ENCODE data around the gene TBC1D9.

The TBC1D9 gene

DNA sequence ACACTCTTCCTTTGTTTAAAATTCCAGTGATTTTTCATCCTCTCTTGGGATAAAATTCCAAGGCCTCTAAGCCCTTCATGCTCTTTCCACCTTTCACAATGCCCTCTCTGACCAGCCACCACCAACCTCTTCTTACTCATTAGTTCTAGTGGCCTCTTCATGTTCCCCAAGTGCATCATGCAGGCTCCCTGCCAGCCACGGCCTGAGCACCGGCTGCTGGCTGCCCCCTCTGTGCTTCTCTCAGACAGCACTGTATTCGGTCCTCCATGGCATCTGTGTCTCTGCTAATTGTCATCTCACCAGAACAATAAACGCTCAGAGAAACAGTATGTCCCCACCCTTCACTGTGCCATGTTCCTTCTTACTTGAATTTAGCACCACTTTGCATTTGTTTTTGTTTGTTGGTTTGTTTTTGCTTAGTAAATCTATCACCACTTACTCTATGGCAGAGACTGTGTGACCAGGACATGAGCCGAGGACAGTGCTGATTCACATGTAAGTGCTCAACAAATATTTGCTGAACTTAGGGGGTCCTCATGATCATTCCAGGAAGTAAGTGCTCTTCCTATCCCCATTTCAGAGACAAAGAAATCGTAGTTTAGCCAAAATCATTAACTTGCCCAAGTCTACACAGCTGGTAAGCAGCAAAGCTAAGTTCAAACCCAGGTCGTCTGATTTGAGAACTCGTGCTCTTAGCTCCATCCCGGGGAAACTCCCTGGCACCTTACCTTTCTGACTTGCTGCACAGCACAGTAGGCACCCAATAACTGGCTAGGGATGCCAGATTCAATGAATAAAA lies 110.4 kb downstream of the TBC1D9 start:
- no peak for DNase-seq (ENCODE audit: low spot score)

DNA sequence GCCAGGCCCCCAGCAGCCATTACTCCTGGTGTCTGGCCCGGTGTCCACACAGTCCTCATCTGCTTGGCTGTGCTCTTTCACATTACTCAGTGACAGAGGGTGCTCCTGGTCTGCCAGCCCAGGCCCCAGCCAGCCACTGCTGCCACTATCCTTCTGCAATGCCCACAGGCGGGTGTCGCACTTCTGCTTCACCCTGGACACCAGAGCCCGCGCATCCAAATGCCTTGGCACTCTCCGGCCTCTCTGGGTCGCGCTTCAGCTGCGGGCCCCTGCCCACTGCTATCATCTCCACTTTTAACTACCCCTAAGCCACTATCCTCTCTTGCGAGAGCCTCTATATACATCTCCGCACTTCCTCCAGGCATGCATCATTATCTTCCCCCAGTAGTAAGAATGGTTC lies 111.0 kb downstream of the TBC1D9 start:
- no peak for DNase-seq (ENCODE audit: low spot score)

DNA sequence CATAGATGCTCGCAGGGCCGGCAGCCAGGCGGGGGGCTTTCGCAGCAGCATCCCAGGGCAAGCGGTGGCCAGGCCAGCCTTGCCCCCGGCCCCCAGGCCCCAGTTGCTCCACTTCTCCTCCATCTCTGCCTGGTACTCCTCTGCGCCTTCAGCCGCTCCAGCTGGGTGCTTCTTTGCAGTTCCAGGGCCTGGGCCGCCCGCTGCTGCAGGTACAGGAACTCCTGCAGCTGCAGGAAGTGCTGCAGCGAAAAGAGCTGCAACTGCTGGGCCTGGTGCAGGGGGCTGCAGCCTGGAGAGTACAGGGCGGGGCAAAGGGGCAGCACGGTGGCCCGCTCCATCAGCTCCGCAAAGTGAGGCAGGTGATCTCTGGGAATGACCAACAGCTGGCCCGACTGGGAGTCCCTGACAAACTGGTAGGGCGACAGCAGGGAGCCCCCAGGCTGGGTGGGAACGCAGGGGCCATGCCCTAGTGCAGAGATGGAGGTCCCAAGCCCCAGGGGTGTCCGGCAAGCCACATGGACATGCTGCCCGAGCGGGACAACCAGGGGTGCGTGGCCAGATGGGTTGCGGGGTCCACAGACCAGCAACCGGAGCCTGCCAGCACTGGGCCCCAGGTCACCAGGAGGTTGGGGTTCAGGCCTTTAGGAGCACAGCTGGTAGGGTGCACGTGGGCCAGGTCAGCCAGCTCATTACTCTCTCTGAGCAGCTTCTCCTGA lies 111.6 kb downstream of the TBC1D9 start:
- no peak for DNase-seq (ENCODE audit: low spot score)

DNA sequence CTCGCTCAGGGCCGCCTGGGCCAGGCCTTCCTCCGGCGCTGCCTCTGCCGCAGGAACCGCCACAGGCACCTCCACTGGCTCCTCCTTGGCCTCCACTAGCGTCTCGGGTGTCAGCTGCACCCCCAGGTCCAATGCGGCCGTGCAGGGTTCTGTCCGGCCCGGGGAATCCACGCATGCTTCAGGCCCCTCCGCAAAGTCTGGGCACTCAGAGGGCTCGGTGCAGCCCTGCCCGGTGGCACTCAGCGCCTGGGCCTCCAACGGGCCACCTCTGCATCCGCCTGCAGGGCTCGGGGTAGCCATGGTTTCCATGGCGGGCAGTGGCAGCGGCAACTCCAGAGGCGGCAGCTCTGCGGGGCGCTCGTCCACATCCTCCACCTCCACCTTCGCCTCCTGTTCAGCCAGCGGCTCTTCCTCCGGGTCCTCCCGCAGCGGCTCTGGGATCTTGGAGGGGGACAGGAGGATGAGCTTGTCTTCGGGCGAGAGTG lies 112.6 kb downstream of the TBC1D9 start:
- DNase-seq (ENCODE audit: low spot score) = no peak

DNA sequence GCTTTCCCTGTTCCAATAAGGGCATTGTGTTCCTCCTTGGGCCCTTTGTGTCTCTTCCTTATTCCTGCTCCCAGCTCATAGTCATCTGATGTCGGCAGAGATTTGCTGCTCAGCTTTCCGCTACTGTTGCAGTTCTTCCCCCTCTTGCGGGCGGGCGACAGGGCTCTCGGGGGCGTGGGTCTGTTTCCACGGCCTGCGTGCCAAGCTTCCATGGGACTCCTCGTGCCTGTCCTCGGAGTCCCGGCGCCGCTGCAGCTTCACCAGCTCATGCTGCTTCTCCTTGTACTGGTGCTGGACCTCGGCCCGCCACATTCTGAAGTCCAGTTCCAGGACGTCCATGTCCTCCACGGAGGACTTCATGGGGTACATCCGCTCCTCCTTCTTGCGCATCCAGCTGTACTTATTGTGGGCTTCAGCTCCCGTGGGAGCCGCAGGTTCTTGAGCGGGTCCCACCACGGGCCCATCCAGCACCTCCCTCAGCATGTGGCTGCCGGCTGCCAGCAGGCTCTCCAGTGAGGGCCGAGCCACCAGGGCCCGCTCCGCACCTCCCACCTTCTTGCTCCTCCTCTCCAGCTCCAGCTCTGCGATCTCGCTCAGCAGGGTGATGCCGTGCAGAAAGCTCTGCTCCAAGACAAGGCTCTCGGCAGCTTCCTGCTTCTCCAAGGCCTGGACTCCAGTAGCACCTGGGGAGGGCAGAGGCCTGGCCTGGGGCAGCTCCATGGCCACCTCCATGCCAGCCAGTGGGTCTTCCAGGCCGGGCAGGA lies 113.3 kb downstream of the TBC1D9 start:
- DNase-seq (ENCODE audit: low spot score) = no peak

DNA sequence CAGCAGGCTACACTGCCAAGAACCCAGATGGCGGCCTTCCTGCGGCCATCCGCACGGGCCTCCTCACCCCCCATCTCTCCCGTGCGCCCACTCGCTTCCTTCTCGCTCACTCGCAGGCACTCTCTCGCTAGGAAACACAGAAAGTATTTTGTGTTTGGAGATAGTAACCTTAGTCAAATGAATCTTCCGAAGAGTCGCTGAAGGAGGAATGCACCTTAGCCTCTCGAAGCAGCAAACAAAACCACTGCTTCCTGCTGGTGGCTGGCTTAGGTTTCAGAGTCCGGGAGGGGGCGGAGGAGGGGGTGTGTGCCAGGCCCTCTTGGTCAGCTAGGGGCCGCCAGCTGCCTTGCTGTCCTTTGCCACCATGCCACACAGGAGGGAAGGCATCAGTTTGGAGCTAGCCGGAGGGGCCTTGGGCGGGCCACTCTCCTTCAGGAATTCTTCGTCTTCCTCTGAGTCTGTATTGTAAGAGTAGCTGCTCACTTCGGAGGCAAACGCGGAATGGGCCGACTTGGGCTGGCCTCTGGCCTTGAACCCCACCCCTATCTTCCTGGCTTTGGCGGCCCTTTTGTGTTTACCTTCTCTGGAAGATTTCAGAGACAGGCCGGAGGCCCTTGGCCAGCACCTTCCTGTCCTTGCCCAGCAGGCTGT lies 114.3 kb downstream of the TBC1D9 start:
- DNase-seq (ENCODE audit: low spot score) = no peak

DNA sequence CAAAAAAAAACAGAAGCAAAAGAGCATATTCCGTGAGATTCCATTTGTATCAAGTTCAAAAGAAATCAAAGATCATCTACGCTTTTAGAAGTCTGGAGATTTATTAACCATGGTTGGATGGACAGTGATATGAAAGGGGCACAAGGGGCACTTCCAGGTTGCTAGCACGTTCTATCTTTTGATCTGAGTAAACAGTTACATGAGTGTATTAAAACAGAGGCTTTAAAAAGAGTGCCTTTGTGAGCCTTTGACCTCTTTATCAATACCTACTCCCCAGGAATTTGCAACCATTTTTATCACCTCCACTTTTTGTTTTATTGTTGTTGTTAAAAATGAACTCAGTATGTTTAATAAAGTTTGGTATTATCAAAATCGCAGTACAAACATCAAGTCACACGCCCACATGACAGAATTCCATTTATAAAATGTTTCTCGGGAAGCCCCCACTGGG lies 115.1 kb downstream of the TBC1D9 start:
- DNase-seq (ENCODE audit: low spot score) = no peak

DNA sequence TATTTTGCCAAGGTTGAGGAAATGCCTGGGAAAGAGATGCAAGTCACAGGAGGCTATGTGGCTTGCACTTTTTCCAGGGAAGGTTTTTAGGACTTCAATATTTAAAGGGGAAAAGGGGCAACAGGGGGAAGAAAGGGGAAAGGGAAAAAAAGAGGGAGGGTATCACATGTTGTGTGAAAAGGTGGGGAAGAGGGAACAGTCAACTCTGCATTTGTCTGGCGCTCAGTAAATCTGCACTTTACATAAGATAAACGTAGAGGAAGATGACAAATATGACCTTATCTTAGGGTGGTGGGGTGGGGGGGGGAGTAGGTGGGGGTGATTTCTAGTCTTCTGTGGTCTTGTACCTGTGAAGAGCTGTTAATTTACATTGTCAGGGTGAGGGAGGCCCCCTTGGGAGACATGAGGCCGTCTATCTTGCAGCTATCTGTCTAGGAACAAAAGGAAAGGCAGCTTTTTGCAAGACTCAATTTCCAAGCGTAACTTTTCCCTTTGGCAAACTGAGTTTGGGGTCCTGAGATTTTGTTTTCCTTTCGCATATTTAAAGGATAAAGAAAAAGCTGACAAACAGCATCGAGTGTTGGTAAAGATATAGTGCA lies 115.9 kb downstream of the TBC1D9 start:
- no peak for DNase-seq (ENCODE audit: low spot score)

DNA sequence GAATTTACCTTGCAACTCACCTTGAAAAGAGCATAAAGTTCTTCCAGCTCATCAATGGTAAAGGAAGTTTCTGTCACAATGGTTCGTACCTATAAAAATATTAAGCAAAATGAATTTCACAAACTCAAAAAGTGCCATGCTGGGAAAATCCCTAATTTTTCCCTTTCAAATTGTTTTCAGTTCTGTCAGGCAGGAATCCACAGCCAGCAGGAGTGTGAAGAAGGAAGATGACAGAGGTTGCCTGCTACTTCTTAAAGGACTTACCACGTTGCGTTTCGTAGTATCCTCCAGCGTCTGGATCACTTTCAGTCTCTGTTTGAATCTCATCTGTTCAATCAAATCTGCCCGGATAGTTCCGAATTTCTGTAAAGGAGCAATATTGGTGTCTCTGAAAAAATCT lies 117.1 kb downstream of the TBC1D9 start:
- no peak for DNase-seq (ENCODE audit: low spot score)

DNA sequence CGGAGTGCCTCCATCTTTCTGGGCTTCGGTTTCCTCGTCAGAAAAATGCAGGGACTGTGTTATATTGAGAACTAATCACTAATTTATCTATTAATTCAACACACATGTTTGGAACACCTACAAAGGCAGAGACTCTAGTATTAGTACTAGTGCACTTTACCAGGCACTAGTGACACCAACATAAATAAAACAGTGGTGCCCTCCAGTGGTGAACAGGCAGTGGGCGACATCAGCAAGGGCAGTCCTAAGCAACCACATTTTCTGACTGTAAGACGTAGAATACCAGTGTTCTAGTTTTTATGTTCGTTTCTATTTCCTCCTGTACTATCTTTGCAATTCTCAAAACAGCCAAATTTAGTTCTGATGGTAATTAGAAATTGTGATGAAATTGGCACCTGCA lies 118.3 kb downstream of the TBC1D9 start:
- peak; percentile 17 for DNase-seq (ENCODE audit: low spot score)

DNA sequence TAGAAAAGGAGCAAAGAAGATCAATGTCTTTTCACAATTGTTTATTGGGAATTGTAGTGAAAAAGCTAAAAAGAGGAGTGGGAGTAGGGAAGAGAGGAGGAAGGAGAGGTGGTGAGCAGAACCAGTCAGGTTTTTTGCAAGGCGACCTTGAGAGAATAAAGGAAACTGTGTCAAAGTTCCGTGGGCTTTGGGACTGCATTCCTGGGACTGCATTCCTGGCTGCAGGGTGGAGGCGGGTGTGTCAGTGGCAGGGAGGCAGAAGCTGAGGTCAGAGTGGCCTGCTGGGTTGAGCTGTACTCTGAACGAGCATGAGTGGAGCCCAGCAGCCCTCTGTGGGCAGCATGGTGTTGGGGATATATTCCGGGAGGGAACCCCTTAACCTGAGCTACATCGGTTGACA lies 120.6 kb downstream of the TBC1D9 start:
- no peak for DNase-seq (ENCODE audit: low spot score)

DNA sequence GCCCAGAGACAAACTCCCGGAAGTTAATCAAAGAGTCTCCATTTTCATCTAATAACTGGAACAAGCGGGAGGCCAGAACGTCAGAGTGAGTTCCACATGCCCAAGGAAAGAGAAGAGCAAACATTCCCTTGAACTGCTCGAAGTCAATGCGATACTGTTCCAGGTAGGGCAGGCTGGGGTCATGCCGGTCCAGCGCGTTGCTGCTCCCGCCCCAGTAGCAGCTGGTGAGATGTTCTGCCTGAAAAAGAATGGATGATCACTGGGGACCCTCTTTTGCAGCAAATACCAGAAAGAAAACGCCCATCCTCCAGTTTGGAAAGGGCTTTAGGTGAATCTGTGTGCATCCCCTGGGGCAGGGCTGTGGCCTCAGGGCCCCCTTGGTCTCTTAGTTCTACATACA lies 122.2 kb downstream of the TBC1D9 start:
- DNase-seq (ENCODE audit: low spot score) = no peak

DNA sequence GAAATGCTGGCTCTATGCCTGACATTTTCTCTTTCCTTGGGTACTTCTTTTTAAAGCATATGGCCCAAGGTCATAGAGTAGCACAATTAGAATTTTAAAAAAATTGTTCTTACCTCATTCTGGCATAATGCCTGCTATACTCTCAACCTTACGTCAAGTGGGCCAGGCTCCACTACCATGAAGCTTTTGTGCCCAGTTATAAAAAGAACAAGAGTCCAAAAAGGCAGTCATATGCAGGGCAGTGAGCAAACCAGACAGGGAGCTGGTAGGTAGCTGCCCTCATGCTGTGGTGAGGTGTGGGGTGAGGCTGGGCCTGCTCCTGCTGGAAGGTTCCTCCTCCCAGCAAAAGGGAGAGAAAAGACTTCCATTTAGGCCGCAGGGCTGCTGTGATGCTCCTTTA lies 123.1 kb downstream of the TBC1D9 start:
- DNase-seq (ENCODE audit: low spot score) = no peak

DNA sequence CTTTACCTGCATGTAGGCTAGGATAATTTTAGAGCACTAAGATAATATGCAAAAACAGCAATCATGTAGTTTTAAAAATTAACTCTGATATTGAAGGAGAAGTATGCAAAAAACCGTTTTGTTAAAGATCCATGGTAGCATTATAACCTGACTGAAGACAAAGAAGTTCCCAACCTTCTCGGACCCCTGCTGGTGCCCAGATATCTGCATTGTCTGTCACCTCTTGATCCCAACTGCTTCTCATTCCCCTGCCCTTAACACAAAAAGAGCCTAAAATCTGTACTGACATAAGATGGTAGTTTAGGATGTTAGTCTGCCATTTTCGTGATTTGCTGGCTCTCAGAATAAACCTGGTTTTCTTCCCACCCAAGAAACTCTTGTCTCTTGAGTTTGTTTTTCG lies 125.9 kb downstream of the TBC1D9 start:
- DNase-seq (ENCODE audit: low spot score) = no peak

DNA sequence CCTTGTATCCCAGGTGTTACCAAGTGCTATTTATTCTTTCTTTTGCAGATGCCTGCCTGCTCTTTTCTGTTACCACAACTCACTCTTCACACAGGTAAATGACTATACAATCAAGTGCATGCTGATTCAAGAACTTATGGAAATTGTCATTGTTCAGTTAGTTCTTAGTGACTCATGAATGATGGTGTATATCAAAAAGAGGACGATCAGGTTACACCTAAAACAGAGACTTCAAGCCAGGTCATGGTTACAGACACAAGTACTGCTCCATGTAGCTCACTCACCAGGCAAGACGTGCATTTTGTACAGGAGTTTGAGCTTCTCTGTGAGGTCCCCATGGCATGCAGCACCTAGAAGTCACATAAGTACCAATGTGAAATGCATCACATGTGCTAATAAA lies 128.2 kb downstream of the TBC1D9 start:
- no peak for DNase-seq (ENCODE audit: low spot score)

DNA sequence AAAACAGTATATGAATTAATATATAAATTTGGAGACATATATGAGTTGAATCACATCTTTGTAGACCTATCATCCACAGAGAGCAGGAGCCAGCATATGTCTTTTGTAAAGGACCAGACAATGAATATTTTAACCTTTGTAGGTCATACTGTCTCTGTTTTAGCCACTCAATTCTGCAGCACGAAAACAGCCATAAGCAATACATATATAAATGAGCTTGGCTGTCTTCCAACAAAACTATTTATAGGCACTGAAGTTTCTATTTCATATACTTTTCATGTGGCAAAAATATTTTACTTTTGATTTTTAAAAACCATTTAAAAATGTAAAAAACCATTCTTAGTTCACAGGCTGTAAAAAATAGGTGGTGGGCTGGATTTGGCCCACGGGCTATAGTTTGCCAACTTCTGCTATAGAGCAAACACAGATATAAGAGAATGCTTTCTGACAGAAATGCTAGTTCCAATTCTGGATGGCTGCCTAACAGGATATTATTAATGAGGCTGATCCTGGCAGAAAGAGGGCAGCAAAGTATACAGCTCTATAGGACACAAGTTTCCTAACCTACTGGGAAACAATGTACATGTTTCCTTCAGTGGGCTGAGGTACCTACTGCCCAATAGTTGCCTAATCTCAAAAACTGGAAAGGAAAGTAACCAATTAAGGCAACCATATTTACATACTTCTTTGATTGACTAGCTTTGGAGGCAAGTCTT lies 129.4 kb downstream of the TBC1D9 start:
- DNase-seq (ENCODE audit: low spot score) = no peak

DNA sequence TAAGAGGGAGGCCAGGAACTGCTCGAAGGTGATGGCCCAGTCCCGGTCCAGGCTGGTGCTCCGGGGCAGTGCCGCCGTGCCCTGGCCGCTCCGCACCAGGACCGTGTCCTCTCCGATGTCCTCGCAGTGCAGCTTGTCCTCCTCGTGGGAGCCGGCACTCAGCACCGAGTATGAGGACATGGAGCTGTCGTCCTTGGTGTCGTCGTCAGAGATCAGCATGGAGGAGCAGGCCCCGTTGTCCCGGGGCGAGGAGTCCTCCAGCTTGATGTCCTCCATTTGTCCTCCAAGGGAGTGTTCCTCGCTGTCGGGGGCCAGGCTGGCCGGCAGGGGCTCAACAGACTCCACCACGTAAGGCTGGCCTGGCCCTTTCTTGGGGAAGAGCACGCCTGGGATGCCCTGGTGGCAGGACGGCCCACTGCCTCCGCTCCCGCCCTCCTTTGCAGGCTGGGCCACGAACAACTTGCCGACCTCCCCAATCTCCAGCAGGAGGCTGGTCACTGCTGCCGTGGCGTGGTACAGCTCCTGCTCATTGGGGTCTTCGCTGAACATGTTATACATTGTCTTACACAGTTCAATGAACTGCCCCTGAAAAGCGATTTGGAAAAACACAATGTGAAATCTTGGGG lies 133.7 kb downstream of the TBC1D9 start:
- no peak for DNase-seq (ENCODE audit: low spot score)

DNA sequence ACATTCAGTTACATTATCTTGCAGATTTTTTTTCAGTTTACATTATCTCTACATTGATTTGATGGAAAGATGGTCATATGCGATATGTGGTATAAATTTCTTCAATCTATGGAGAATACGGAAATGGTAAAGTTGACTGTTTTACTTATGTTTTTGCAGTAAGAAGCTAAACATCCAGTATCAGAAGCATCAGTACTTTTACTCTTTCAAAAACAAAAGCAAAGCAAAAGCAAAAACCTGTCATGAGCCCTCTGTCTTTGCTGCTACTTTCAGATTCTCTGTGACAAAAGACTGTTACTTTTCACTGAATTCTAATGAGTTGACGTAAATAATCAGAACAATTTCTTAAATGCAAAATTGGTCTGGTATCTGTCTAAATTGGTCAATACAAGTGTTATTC lies 135.0 kb downstream of the TBC1D9 start:
- DNase-seq (ENCODE audit: low spot score) = no peak

DNA sequence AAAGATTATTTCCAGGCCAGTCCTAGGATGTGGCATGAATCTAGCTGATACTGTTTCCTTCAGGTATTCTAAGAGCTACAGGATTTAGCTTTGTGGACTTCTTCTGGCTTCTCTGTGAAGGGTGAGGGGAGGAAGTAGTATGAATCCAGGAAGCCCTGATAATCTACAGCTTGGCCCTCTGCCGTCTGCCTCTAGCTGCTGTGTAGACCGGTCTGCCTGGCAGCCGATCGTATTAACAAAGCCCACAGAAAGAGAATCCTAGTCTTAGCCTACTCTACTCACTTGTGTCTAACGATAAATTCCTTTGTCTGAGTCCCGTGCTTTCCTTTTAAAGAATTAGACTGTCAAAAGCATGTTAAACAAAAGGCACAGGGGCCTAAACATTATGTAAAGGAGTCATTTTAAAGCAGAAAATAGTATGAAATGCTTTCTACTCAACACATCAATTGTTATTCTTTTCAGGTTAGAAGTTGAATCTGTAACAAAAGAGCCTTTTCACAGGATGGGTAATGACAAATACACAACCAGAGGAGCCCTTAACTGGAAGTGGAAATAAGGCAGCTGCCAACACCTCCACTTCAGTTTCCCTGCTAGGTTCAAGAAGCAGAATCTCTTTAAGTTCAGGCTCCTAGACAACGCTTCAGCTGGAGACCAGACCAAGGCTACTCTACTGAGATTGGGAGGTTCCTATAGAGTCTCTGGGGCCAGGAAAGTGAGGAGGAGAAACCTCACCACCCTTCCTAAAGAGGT lies 138.5 kb downstream of the TBC1D9 start:
- no peak for DNase-seq (ENCODE audit: low spot score)

DNA sequence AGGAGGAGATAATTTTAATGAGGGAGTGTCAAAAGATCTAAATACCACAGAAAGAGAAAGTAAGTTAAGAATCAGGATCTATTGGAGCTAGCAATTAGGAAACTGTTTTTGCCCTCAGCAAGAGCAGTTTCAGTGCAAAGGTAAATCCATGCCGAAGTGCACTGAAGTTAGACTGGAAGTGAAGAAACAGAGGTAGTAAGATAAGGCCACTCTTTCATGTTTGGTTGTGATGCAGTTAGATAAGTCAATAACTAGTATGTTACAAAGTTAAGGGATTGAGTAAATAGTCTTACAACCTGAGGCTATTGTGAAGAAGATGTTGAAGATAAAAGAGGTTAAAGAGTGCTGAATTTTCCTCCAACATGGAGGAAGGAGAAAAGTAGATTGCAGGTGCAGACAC lies 140.7 kb downstream of the TBC1D9 start:
- no peak for DNase-seq (ENCODE audit: low spot score)

Measured in CD4-positive, alpha-beta T cell treated with Interleukin-6 at 100 ng/mL for 8 hours (primary cell).